ENCODE measurements around the gene AGAP2.
A peak's percentile ranks its signal among the peaks of the same experiment; 100 is the strongest.

Gene AGAP2

DNA sequence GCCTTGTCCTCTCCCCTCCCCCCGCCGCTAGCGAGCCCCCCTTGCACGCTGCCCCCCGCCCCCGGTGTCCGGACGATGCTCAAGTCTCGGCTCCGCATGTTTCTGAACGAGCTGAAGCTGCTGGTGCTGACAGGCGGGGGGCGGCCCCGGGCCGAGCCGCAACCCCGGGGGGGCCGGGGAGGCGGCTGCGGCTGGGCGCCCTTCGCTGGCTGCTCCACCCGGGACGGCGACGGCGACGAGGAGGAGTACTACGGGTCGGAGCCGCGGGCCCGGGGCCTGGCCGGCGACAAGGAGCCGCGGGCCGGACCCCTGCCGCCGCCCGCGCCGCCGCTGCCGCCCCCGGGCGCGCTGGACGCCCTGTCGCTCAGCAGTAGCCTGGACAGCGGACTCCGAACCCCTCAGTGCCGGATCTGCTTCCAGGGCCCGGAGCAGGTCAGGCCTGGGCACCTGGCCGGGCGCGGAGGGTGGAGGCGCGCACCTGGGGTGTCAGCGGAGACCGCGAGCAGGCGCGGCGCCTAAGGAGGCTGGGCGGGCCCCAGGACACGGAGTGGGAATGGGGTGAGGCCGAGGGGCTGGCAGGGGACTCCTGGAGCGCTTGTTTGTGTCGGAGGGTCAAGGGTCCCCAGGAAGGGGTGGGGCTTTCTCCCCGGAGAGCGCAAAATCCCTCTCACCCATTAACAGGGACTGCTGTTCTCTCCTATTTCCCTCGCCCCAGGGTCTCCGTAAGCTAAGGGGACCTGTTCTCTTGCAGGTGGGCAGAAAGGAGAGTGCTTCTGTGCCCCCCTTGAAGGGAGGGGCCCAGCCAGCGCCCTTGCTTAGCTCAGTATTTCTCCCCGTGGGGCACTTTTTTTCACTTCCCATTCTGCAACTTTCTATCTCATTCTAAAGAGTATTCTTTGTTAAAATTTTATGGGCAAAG lies 17.2 kb upstream of the AGAP2 start:
- no peaks in the 10 kb centered on the region for H3K27me3 ChIP-seq (ENCODE audit: low read length)
- no peaks in the 10 kb centered on the region for H3K9me2 ChIP-seq (replicated peaks; ENCODE audit: insufficient read depth, low read length)
- H3K36me3 ChIP-seq (ENCODE audit: low read length) = no peaks in the 10 kb centered on the region
- H4K20me1 ChIP-seq (ENCODE audit: low read depth, low read length) = peaks cover 8% of the 10 kb centered on the region
- peaks cover 25% of the 10 kb centered on the region for H3F3A ChIP-seq (ENCODE audit: insufficient read depth)
- H3K9me3 ChIP-seq (ENCODE audit: insufficient read depth, low read length) = no peaks in the 10 kb centered on the region
- peak overlapping the region; percentile 72 for H3K27ac ChIP-seq (ENCODE audit: low read depth, low read length)
- peak overlapping the region; percentile 77 for H3K9ac ChIP-seq (ENCODE audit: low read length)
- H3K4me3 ChIP-seq (ENCODE audit: insufficient read depth, low read length, poor library complexity, severe bottlenecking) = peak overlapping the region; percentile 60
- TF ChIP-seq EZH2phosphoT487 (conservative IDR thresholded peaks at IDR 0.05; ENCODE audit: low read length) = no peak
- TF ChIP-seq, protein P1, sequence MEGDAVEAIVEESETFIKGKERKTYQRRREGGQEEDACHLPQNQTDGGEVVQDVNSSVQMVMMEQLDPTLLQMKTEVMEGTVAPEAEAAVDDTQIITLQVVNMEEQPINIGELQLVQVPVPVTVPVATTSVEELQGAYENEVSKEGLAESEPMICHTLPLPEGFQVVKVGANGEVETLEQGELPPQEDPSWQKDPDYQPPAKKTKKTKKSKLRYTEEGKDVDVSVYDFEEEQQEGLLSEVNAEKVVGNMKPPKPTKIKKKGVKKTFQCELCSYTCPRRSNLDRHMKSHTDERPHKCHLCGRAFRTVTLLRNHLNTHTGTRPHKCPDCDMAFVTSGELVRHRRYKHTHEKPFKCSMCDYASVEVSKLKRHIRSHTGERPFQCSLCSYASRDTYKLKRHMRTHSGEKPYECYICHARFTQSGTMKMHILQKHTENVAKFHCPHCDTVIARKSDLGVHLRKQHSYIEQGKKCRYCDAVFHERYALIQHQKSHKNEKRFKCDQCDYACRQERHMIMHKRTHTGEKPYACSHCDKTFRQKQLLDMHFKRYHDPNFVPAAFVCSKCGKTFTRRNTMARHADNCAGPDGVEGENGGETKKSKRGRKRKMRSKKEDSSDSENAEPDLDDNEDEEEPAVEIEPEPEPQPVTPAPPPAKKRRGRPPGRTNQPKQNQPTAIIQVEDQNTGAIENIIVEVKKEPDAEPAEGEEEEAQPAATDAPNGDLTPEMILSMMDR (IDR thresholded peaks at IDR 0.05; ENCODE audit: insufficient read depth, low read length, poor library complexity, severe bottlenecking) = no peak
- peak overlapping the region; percentile 47 for H2AFZ ChIP-seq (ENCODE audit: low read depth, low read length, severe bottlenecking)
- peak overlapping the region; percentile 92 for H3K4me2 ChIP-seq (ENCODE audit: low read depth, low read length, poor library complexity, severe bottlenecking)
- H3K79me2 ChIP-seq (ENCODE audit: insufficient read depth, low read length) = peaks cover 14% of the 10 kb centered on the region

DNA sequence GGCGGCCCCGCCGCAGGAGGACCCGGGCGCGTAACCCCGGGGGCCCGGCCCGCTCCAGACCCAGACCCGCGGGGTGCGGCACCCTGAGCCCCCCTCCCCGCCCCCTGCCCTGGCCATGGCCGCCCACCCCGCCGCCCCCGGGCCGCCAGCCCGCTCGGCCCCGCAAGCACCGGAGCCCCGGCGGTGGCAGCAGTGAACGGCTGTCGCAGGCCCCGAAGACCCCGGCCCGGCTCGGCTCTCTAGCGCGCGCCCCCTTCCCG lies 16.6 kb upstream of the AGAP2 start:
- Histone ChIP-seq H3K4me2 (ENCODE audit: low read depth, low read length, poor library complexity, severe bottlenecking) (peak overlapping the region; percentile 92), H3K9me2 (replicated peaks; ENCODE audit: insufficient read depth, low read length) (no peaks in the 10 kb centered on the region), H3K79me2 (ENCODE audit: insufficient read depth, low read length) (peaks cover 20% of the 10 kb centered on the region), H3F3A (ENCODE audit: insufficient read depth) (peaks cover 25% of the 10 kb centered on the region), H3K4me3 (ENCODE audit: insufficient read depth, low read length, poor library complexity, severe bottlenecking) (peak overlapping the region; percentile 60), H3K36me3 (ENCODE audit: low read length) (no peaks in the 10 kb centered on the region), H3K27me3 (ENCODE audit: low read length) (no peaks in the 10 kb centered on the region), H4K20me1 (ENCODE audit: low read depth, low read length) (peaks cover 3% of the 10 kb centered on the region; the same call in 1 of the 2 replicates), H3K9me3 (ENCODE audit: insufficient read depth, low read length) (no peaks in the 10 kb centered on the region), H3K27ac (ENCODE audit: low read depth, low read length) (peak overlapping the region; percentile 72; the same call in 1 of the 2 replicates), H3K9ac (ENCODE audit: low read length) (peak overlapping the region; percentile 77), H2AFZ (ENCODE audit: low read depth, low read length, severe bottlenecking) (no peak overlapping the region)
- TF ChIP-seq, protein P1 (IDR thresholded peaks at IDR 0.05; ENCODE audit: insufficient read depth, low read length, poor library complexity, severe bottlenecking) = no peak
- no peak for TF ChIP-seq EZH2phosphoT487 (conservative IDR thresholded peaks at IDR 0.05; ENCODE audit: low read length)

DNA sequence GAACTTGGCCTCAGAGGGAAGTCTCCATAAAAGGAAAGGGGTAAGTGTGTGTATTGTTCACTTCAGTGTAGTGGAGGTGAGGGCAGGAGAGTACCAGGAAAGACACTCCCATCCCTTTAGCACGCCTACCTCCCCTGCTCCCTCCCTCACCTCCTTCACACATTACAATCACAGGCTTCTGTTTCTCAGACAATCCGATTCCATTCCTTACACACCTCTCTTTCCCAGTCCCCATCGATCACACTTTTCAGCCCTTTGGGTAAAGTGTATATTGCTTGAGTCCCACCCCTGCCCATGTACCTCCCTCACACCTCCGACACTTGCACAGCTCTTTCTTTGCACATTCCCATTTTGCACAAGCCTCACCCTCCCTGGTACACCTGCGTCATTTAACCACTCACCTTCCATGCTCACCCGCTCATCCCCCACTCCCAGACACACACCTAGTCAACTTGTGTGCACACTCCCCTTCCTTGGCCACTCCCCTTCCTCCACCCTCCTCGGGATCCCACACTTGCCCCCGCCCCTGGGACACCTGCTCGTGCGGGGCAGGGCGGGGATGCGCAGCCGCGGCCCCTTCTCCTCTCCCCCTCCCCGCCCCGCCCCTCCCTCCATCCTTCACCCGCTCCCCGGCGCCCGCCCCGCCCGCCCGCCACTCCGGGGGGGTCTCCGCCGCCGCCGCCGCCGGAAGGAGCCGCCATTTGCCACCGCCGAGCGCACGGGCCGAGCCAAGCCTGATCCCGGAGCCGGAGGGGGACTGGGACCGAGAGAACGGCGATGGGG lies 16.1 kb upstream of the AGAP2 start, which contains the start of gene MARCHF9:
TSS of gene MARCHF9 (plus strand) at position 693 of the 783 bp plus-strand sequence. CDS start 426 bp downstream, outside the sequence.
- H3K9me3 ChIP-seq (ENCODE audit: insufficient read depth, low read length) = no peaks in the 10 kb centered on the region
- H3F3A ChIP-seq (ENCODE audit: insufficient read depth) = peaks cover 25% of the 10 kb centered on the region
- peak within 1 kb of the TSS; percentile 92 for H3K4me2 ChIP-seq (ENCODE audit: low read depth, low read length, poor library complexity, severe bottlenecking)
- peak within 1 kb of the TSS; percentile 60 for H3K4me3 ChIP-seq (ENCODE audit: insufficient read depth, low read length, poor library complexity, severe bottlenecking)
- H3K9me2 ChIP-seq (replicated peaks; ENCODE audit: insufficient read depth, low read length) = no peaks in the 10 kb centered on the region
- no peak within 1 kb of the TSS for H2AFZ ChIP-seq (ENCODE audit: low read depth, low read length, severe bottlenecking)
- H3K9ac ChIP-seq (ENCODE audit: low read length) = peak within 1 kb of the TSS; percentile 77
- no peaks in the 10 kb centered on the region for H3K27me3 ChIP-seq (ENCODE audit: low read length)
- TF ChIP-seq, protein P1 (IDR thresholded peaks at IDR 0.05; ENCODE audit: insufficient read depth, low read length, poor library complexity, severe bottlenecking) = no peak
- no peak for TF ChIP-seq EZH2phosphoT487 (conservative IDR thresholded peaks at IDR 0.05; ENCODE audit: low read length)
- H3K27ac ChIP-seq (ENCODE audit: low read depth, low read length) = peak within 1 kb of the TSS; percentile 72
- peaks cover 22% of the 10 kb centered on the region for H3K79me2 ChIP-seq (ENCODE audit: insufficient read depth, low read length)
- no peaks in the 10 kb centered on the region for H3K36me3 ChIP-seq (ENCODE audit: low read length)
- no peaks in the 10 kb centered on the region for H4K20me1 ChIP-seq (ENCODE audit: low read depth, low read length)

Measured in SU-DHL-6 (cell line).